Dermis microvascular lymphatic vessel endothelial cell (primary cell): ENCODE results near the gene CCDC142. TPM values are rescaled to one million over a fixed set of nuclear protein-coding genes. Genes with fewer than 3 reads are reported as not detected.

ENCODE experiments used
- DNase-seq, 2 donors: peaks; one replicate each; pipeline versions ENCODE4 v3.0.0 to v3.0.0-alpha.2; 2010; ENCODE audit warnings: low read depth in 2 of 2
- total RNA-seq: library from RNA; depleted of rRNA; stranded (reverse); fragments of >200 nt; gene quantifications from 2 replicates; pipeline ENCODE4 v1.2.1, GENCODE V29; 2014

The CCDC142 gene
- total RNA-seq, 1 donor from 2014 or later: 9.1 TPM

GRCh38 chr2:74514368-74515270, 31.8 kb upstream of the CCDC142 start, which contains the start of gene TLX2:
TSS of gene TLX2 (plus strand) at chr2:74514450. CDS start at chr2:74514807, 357 bp downstream.
- DNase-seq: no peak

GRCh38 chr2:74513605-74514367, 31.0 kb upstream of the CCDC142 start:
- DNase-seq: no peak

GRCh38 chr2:74512744-74513604, 30.2 kb upstream of the CCDC142 start:
- no peak for DNase-seq

GRCh38 chr2:74511104-74511989, 28.5 kb upstream of the CCDC142 start:
- DNase-seq: no peak

- DNase-seq: no peak
Measured at GRCh38 chr2:74510272-74510671, 27.5 kb upstream of the CCDC142 start.

- DNase-seq: no peak
Measured at GRCh38 chr2:74507926-74508520, 25.2 kb upstream of the CCDC142 start.

- peak; percentile 94 to 97 for DNase-seq
Measured at GRCh38 chr2:74507145-74507925, 24.5 kb upstream of the CCDC142 start, which contains the start of gene PCGF1. TSS of gene PCGF1 (minus strand) at chr2:74507695. CDS start at chr2:74507668, 27 bp downstream.

GRCh38 chr2:74505448-74506246, 22.8 kb upstream of the CCDC142 start:
- no peak for DNase-seq

GRCh38 chr2:74504591-74504990, 21.8 kb upstream of the CCDC142 start:
- no peak for DNase-seq

GRCh38 chr2:74503506-74504475, 21.0 kb upstream of the CCDC142 start:
- no peak for DNase-seq

- peak in 1 of 2 donors; percentile 80 for DNase-seq
Measured at GRCh38 chr2:74502720-74503505, 20.1 kb upstream of the CCDC142 start.

GRCh38 chr2:74502147-74502719, 19.4 kb upstream of the CCDC142 start:
- DNase-seq: no peak

GRCh38 chr2:74501335-74502071, 18.7 kb upstream of the CCDC142 start:
- no peak for DNase-seq

- no peak for DNase-seq
Measured at GRCh38 chr2:74500578-74500946, 17.8 kb upstream of the CCDC142 start.

GRCh38 chr2:74499940-74500577, 17.3 kb upstream of the CCDC142 start:
- no peak for DNase-seq
